IPS-11a (cell line): Measurements from ENCODE around the gene TNS4.

Source experiments
- H3K4me3 ChIP-seq: one replicate; pipeline ENCODE4 v1.5.1; 2013; ENCODE audit warnings: low read depth, low read length, control low read depth

Gene TNS4

GRCh38 chr17:40495140-40495539, 6.3 kb downstream of the TNS4 start:
- no peak overlapping the region for H3K4me3 ChIP-seq

- H3K4me3 ChIP-seq = no peak overlapping the region
Observed at GRCh38 chr17:40493697-40494096, 7.7 kb downstream of the TNS4 start.

GRCh38 chr17:40491486-40491885, 9.9 kb downstream of the TNS4 start:
- no peak overlapping the region for H3K4me3 ChIP-seq

- no peak overlapping the region for H3K4me3 ChIP-seq
Observed at GRCh38 chr17:40490982-40491381, 10.4 kb downstream of the TNS4 start.

- no peak overlapping the region for H3K4me3 ChIP-seq
Observed at GRCh38 chr17:40490289-40490853, 11.1 kb downstream of the TNS4 start.

- H3K4me3 ChIP-seq = no peak overlapping the region
Observed at GRCh38 chr17:40487371-40488020, 13.9 kb downstream of the TNS4 start.

- H3K4me3 ChIP-seq = no peak overlapping the region
Observed at GRCh38 chr17:40486522-40487370, 14.7 kb downstream of the TNS4 start.

- no peak overlapping the region for H3K4me3 ChIP-seq
Observed at GRCh38 chr17:40485851-40486521, 15.4 kb downstream of the TNS4 start.

GRCh38 chr17:40484973-40485530, 16.4 kb downstream of the TNS4 start:
- H3K4me3 ChIP-seq = no peak overlapping the region

- no peak overlapping the region for H3K4me3 ChIP-seq
Observed at GRCh38 chr17:40484285-40484972, 17.0 kb downstream of the TNS4 start.

- no peak overlapping the region for H3K4me3 ChIP-seq
Observed at GRCh38 chr17:40483679-40484078, 17.7 kb downstream of the TNS4 start.

- no peak overlapping the region for H3K4me3 ChIP-seq
Observed at GRCh38 chr17:40482722-40483121, 18.7 kb downstream of the TNS4 start.

- H3K4me3 ChIP-seq = no peak overlapping the region
Observed at GRCh38 chr17:40481106-40481505, 20.3 kb downstream of the TNS4 start.

GRCh38 chr17:40480501-40481003, 20.9 kb downstream of the TNS4 start:
- H3K4me3 ChIP-seq = no peak overlapping the region

GRCh38 chr17:40479754-40480480, 21.5 kb downstream of the TNS4 start:
- no peak overlapping the region for H3K4me3 ChIP-seq

- no peak overlapping the region for H3K4me3 ChIP-seq
Observed at GRCh38 chr17:40478486-40478885, 22.9 kb downstream of the TNS4 start.

GRCh38 chr17:40477796-40478195, 23.6 kb downstream of the TNS4 start:
- no peak overlapping the region for H3K4me3 ChIP-seq

GRCh38 chr17:40475234-40475908, 26.1 kb downstream of the TNS4 start:
- H3K4me3 ChIP-seq = no peak overlapping the region

GRCh38 chr17:40474419-40475002, 26.9 kb downstream of the TNS4 start:
- H3K4me3 ChIP-seq = no peak overlapping the region
